ENCODE data around the gene GARIN6. TPM values are rescaled to one million over a fixed set of nuclear protein-coding genes. Genes with fewer than 3 reads are reported as not detected.

Gene GARIN6
- under 1 TPM in 1 of 4 donors, not detected in 3; 0.27 TPM for total RNA-seq

- WGBS, 2 donors = 88 to 92% methylated on average over 4 of the region's 4 CpGs
- H3K27me3 ChIP-seq = no peaks in the 10 kb centered on the region
- DNase-seq = no peak
- no peaks in the 10 kb centered on the region for H3K9me3 ChIP-seq
- no peaks in the 10 kb centered on the region for H3K4me1 ChIP-seq
- intact Hi-C loops (cut with DNase I) = no loop called here
- H3K27ac ChIP-seq = no peak within 1 kb of the TSS
- TF ChIP-seq CTCF (IDR thresholded peaks at IDR 0.05) = no peak
- TF ChIP-seq POLR2A (IDR thresholded peaks at IDR 0.05) = no peak
- H3K36me3 ChIP-seq = no peaks in the 10 kb centered on the region
- H3K4me3 ChIP-seq (replicated peaks in 1 of 3) = no peak within 1 kb of the TSS
Measured at GRCh38 chr12:99647453-99647852, at the start of gene GARIN6. TSS of gene GARIN6 (plus strand) at chr12:99647753. CDS start at chr12:99648175, 422 bp downstream.

- no peak for DNase-seq
Measured at GRCh38 chr12:99598785-99599184, 48.8 kb upstream of the GARIN6 start.

GRCh38 chr12:99600388-99600787 is 47.2 kb upstream of the GARIN6 start:
- Histone ChIP-seq H3K27ac (no peak overlapping the region), H3K4me3 (replicated peaks in 1 of 3) (no peak overlapping the region), H3K27me3 (no peaks in the 10 kb centered on the region), H3K4me1 (no peaks in the 10 kb centered on the region), H3K9me3 (no peaks in the 10 kb centered on the region), H3K36me3 (no peaks in the 10 kb centered on the region)
- WGBS, 2 donors = 58 to 72% methylated on average over 5 of the region's 5 CpGs
- intact Hi-C loops (cut with DNase I) = no loop called here
- TF ChIP-seq POLR2A (IDR thresholded peaks at IDR 0.05) (no peak), CTCF (IDR thresholded peaks at IDR 0.05) (no peak)
- no peak for DNase-seq

More at GRCh38 chr12:99598785-99599184, 48.8 kb upstream of the GARIN6 start:
- H3K36me3 ChIP-seq = no peaks in the 10 kb centered on the region
- H3K27me3 ChIP-seq = no peaks in the 10 kb centered on the region
- H3K4me3 ChIP-seq (replicated peaks in 1 of 3) = no peak overlapping the region
- intact Hi-C loops (cut with DNase I) = no loop called here
- no peaks in the 10 kb centered on the region for H3K4me1 ChIP-seq
- H3K9me3 ChIP-seq = no peaks in the 10 kb centered on the region
- TF ChIP-seq POLR2A (IDR thresholded peaks at IDR 0.05) (no peak), CTCF (IDR thresholded peaks at IDR 0.05) (no peak)
- 88 to 91% methylated on average over 2 of the region's 2 CpGs for WGBS, 2 donors
- no peak overlapping the region for H3K27ac ChIP-seq

- 67 to 70% methylated on average over 7 of the region's 7 CpGs for WGBS, 2 donors
- Histone ChIP-seq H3K27me3 (no peaks in the 10 kb centered on the region), H3K4me1 (no peaks in the 10 kb centered on the region), H3K36me3 (no peaks in the 10 kb centered on the region), H3K9me3 (no peaks in the 10 kb centered on the region), H3K27ac (no peak overlapping the region), H3K4me3 (replicated peaks in 1 of 3) (no peak overlapping the region)
- no peak for DNase-seq
- intact Hi-C loops (cut with DNase I) = no loop called here
- TF ChIP-seq POLR2A (IDR thresholded peaks at IDR 0.05) (no peak), CTCF (IDR thresholded peaks at IDR 0.05) (no peak)
Measured at GRCh38 chr12:99609455-99610181, 37.9 kb upstream of the GARIN6 start.

GRCh38 chr12:99611117-99611516 is 36.4 kb upstream of the GARIN6 start:
- no peaks in the 10 kb centered on the region for H3K27me3 ChIP-seq
- no peak for TF ChIP-seq POLR2A (IDR thresholded peaks at IDR 0.05)
- no peak for TF ChIP-seq CTCF (IDR thresholded peaks at IDR 0.05)
- WGBS, 2 donors = 70 to 72% methylated on average over 3 of the region's 3 CpGs
- no peaks in the 10 kb centered on the region for H3K9me3 ChIP-seq
- H3K4me1 ChIP-seq = no peaks in the 10 kb centered on the region
- intact Hi-C loops (cut with DNase I) = no loop called here
- DNase-seq = no peak
- H3K27ac ChIP-seq = no peak overlapping the region
- no peaks in the 10 kb centered on the region for H3K36me3 ChIP-seq
- H3K4me3 ChIP-seq (replicated peaks in 1 of 3) = no peak overlapping the region

All from thyroid gland (tissue), 4 donors.